GM12873 (cell line): ENCODE data around the gene KRT4.

Source experiments
- CTCF ChIP-seq: IDR thresholded peaks from 2 replicates; pipeline ENCODE4 v1.5.1; 2012; ENCODE audit warnings: low read depth, mild to moderate bottlenecking, moderate library complexity, low read length, control low read depth; ENCODE audit not compliant: insufficient read depth; ENCODE audit errors: missing control alignments

Gene KRT4

DNA sequence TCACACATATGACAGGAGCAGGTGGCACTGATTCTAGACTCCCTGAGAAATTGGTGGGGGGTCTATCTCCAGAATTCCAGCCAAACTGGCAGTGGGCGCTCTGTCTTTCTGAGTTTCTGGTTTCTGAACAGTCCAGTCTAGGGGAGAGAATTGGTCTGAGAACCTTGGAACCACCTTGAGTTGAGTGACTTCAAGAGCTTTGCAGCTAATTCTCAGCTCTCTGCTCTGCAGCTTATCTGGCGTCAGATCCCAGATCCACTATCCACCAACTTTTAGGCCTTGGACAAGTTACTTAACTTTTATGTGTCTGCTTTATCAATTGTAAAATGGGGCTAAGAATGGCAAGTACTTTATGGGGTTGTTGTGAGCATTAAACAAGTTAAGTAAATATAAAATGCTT lies 35.1 kb downstream of the KRT4 start:
- TF ChIP-seq CTCF = no peak

DNA sequence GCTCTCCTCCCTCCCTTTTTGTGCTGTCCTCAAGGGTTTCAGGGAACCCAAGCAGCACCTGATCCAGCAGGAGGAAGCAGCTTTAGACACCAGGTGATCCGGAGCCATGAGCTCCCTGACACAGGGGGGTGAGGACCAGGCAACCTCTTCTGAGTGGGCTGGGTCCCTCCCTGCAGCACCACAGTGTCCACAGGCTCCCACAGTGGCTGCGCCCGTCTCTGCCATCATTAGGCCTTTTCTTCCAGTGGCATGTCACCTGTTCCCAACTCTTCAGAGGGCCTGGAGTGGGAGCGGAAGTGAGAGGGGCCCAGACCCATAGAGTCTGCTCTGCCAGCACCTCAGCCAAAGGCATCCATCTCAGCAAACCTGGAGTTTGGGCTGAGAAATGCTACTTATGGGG lies 36.4 kb downstream of the KRT4 start:
- TF ChIP-seq CTCF = no peak

DNA sequence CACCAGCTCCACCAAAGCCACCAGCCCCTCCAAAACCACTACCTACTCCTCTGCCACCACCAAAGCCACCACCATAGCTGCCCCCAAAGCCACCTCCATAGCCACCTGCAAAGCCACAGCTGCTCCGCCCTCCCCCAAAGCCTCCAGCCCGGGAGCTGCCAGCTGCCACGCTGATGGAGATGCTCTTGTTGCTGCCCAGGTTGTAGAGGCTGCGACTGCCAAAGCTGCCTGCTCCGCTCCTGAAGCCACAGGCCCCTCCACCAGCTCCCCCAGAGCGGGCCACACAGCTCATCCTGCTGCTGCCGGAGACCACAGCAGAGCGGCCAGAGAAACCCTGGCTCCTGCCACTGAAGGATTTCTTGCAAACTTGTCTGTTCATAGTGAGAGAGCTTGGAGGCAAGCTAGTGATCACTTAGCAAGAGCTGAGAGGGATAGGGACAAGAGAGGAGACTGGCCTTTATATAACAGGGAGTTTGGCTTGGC lies 37.0 kb downstream of the KRT4 start, which contains the start of gene KRT76:
Gene KRT76, minus strand, starts transcription at position 433 of the 483 bp plus-strand sequence. Its CDS starts 54 bp downstream, at position 379.
- TF ChIP-seq CTCF = no peak

DNA sequence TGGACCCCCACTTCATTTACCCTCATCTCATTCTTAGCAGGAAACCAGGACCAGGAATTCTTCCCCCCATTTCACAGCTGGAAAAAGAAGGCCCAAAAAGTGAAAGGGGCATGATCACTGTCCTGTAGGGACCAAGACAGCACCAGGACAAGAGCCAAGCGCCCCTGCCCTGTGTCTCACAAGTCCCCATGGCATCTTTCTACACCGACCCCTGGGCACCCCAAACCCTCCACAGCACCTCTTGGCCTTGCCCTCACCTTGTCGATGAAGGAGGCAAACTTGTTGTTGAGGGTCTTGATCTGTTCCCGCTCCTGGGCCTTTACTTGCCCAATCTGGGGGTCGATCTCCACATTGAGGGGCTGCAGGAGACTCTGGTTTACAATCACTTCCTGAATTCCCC lies 37.5 kb downstream of the KRT4 start:
- no peak for TF ChIP-seq CTCF

- TF ChIP-seq CTCF = no peak
Measured at GRCh38 chr12:52774629-52775250, 39.2 kb downstream of the KRT4 start.

- no peak for TF ChIP-seq CTCF
Measured at GRCh38 chr12:52772772-52773171, 41.1 kb downstream of the KRT4 start.

DNA sequence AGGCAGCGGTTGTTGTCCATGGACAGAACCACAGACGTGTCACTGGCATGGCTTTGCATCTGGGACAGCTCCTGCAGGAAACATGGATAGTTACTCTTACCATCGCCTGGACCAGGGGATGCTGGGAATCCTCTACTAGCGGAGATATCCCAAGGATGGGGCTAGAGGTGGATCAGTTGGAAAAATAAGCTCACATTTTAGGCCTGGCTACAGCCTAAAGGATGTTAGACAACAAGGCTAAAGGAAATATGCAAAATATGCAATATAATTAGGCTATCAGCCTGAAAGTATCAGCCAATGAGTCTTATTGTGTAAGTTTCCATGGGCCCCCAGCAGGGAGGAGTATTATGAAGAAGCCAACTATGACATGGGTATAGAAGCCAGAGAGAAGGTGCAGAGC lies 41.7 kb downstream of the KRT4 start:
- TF ChIP-seq CTCF = no peak
